Suprapubic skin (tissue), 4 donors: ENCODE data around the gene ATP6V0E1.

Experiments
- POLR2A ChIP-seq, 2 donors: fragments of 450-650 bp; IDR thresholded peaks; one replicate each; pipeline ENCODE4 v1.6.1; 2017; ENCODE audit warnings: antibody characterized with exemption in 2 of 2, mild to moderate bottlenecking in 2 of 2, moderate library complexity in 2 of 2
- POLR2AphosphoS5 ChIP-seq, 3 donors: sonication (generic); formaldehyde crosslinking; IDR thresholded peaks; one replicate each; pipeline ENCODE4 v1.6.1; 2017; ENCODE audit warnings: antibody characterized with exemption in 3 of 3
- TF ChIP-seq, protein P1 (sequence below), 2 donors: fragments of 200-600 bp in 1 of 2; fragments of 450-650 bp in 1 of 2; sonication (generic) in 1 of 2; IDR thresholded peaks; one replicate each; pipeline ENCODE4 v1.5.1; 2016 to 2019; ENCODE audit warnings: antibody characterized with exemption in 2 of 2, mild to moderate bottlenecking in 1 of 2, moderate library complexity in 1 of 2

DNA sequence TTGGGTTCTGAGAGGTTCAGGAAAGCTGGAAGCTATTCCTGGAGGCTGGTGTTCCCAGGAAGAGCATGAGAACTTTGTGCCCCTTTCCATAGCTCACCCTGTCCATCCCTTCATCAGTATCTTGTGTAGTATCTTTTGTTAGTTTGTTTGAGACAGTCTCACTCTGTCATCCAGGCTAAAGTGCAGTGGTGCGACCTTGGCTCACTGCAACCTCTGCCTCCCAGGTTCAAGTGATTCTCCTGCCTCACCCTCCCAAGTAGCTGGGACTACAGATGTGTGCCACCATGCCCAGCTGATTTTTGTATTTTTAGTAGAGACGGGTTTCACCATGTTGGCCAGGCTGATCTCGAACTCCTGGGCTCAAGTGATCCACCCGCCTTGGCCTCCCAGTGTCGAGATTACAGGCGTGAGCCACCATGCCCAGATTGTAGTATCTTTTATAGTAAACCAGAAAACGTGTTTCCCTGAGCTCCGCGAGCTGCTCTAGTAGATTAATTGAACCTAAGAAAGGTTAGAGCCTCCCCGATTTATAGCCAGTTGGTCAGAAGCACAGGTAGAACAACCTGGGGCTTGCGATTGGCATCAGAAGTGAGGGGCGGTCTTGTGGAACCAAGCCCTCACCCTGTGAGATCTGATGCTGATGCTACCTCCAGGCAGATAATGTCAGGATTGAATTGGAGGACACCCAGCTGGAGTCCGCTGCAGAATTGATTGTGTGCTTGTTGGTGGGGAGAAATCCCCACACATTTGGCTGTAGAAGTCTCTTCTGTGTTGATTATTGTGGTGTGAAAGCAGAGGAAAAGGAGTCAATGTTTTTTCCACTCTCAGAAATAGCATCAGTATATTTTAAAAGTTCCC is 32.3 kb downstream of the ATP6V0E1 start:
- TF ChIP-seq POLR2AphosphoS5 (IDR thresholded peaks at IDR 0.05) (no peak), POLR2A (IDR thresholded peaks at IDR 0.05) (no peak)
- TF ChIP-seq, protein P1, sequence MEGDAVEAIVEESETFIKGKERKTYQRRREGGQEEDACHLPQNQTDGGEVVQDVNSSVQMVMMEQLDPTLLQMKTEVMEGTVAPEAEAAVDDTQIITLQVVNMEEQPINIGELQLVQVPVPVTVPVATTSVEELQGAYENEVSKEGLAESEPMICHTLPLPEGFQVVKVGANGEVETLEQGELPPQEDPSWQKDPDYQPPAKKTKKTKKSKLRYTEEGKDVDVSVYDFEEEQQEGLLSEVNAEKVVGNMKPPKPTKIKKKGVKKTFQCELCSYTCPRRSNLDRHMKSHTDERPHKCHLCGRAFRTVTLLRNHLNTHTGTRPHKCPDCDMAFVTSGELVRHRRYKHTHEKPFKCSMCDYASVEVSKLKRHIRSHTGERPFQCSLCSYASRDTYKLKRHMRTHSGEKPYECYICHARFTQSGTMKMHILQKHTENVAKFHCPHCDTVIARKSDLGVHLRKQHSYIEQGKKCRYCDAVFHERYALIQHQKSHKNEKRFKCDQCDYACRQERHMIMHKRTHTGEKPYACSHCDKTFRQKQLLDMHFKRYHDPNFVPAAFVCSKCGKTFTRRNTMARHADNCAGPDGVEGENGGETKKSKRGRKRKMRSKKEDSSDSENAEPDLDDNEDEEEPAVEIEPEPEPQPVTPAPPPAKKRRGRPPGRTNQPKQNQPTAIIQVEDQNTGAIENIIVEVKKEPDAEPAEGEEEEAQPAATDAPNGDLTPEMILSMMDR (IDR thresholded peaks at IDR 0.05): no peak
